ENCODE results near the gene RET. TPM values are rescaled to one million over a fixed set of nuclear protein-coding genes. Genes with fewer than 3 reads are reported as not detected.

The RET gene
- total RNA-seq, 4 donors from 2014 or later = 0.51 to 1.2 (median 0.62) TPM

DNA sequence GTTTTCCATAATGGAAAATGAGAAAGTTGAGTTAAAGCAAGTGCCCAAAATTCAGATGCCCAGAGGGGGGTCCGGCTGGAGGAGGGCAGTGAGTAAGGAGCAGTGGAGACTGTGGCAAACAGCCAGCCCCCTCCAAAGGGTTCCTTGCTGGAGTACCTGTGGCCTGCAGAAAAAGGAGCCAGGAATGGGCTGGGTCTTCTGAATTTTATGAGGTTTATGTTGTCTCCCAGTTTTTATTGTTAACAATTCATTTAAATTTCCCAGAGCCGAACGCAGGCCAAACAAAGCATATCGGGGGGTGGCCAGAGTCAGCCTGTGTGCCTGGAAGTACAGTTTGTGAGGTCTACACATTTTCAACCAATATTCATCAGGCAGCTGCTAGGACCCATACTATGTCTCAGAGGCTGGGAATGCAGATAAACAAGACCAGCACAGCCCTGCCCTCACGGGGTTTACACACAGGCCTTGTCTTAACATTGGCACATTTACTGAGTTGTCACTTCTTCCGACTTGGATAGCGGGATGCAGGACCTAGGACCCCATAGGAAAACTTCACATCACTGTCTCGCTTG, 48.5 kb downstream of the RET start:
- H3K27me3 ChIP-seq = no peaks in the 10 kb centered on the region
- no peaks in the 10 kb centered on the region for H3K4me1 ChIP-seq
- intact Hi-C loops (cut with DNase I; ENCODE audit: low total_unique reads) = no loop called here
- no peak for DNase-seq
- no peak overlapping the region for H3K4me3 ChIP-seq
- no peak for TF ChIP-seq POLR2A (IDR thresholded peaks at IDR 0.05)
- TF ChIP-seq, protein P1, sequence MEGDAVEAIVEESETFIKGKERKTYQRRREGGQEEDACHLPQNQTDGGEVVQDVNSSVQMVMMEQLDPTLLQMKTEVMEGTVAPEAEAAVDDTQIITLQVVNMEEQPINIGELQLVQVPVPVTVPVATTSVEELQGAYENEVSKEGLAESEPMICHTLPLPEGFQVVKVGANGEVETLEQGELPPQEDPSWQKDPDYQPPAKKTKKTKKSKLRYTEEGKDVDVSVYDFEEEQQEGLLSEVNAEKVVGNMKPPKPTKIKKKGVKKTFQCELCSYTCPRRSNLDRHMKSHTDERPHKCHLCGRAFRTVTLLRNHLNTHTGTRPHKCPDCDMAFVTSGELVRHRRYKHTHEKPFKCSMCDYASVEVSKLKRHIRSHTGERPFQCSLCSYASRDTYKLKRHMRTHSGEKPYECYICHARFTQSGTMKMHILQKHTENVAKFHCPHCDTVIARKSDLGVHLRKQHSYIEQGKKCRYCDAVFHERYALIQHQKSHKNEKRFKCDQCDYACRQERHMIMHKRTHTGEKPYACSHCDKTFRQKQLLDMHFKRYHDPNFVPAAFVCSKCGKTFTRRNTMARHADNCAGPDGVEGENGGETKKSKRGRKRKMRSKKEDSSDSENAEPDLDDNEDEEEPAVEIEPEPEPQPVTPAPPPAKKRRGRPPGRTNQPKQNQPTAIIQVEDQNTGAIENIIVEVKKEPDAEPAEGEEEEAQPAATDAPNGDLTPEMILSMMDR (IDR thresholded peaks at IDR 0.05 in 4 of 5, conservative IDR thresholded peaks at IDR 0.05 in 1 of 5) = no peak
- no peaks in the 10 kb centered on the region for H3K36me3 ChIP-seq
- no peaks in the 10 kb centered on the region for H3K9me3 ChIP-seq
- H3K27ac ChIP-seq = no peak overlapping the region
- no peak for ATAC-seq
- in situ Hi-C loops (cut with MboI; ENCODE audit: low sequenced_read_pairs in 4 of 4) = no loop called here

DNA sequence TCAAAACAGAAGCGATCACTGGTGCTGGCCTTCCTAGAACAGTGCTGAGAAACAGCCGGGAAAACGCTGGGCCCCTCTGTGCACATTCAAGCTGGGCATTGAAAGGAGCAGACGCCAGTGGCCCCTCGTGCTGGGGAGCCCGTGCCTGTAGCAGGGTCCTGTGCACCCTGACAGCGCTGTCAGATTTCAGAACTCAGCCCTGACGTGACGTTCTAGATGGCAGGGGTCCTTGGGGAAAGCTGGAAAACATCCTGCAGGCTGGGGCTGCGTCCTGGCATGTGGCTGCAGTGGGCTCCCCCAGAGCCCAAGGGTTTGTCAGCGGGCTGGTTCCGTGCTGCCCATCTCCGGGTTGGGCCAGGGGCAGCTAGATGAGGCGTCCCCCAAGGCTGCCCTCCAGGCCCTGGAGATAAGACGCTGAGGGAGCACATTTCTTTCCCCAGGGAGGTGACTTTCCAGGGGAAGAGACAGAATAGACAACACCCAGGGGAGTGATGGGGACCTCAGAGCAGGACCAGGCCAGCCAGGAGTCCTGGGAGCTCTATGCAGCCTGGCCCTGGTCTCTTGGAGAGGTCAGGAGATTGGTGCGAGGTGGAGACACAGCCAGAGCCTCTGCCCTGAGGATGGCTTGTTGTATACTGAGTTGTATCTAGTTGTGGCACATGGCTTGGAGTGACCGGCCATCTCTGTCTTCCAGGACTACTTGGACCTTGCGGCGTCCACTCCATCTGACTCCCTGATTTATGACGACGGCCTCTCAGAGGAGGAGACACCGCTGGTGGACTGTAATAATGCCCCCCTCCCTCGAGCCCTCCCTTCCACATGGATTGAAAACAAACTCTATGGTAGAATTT, 49.2 kb downstream of the RET start:
- Histone ChIP-seq H3K27ac (no peak overlapping the region), H3K9me3 (no peaks in the 10 kb centered on the region), H3K4me3 (no peak overlapping the region), H3K4me1 (no peaks in the 10 kb centered on the region), H3K36me3 (no peaks in the 10 kb centered on the region), H3K27me3 (no peaks in the 10 kb centered on the region)
- in situ Hi-C loops (cut with MboI; ENCODE audit: low sequenced_read_pairs in 4 of 4) = no loop called here
- no peak for DNase-seq
- TF ChIP-seq, protein P1 (IDR thresholded peaks at IDR 0.05 in 4 of 5, conservative IDR thresholded peaks at IDR 0.05 in 1 of 5) = no peak
- TF ChIP-seq POLR2A (IDR thresholded peaks at IDR 0.05) = no peak
- intact Hi-C loops (cut with DNase I; ENCODE audit: low total_unique reads) = no loop called here
- no peak for ATAC-seq

DNA sequence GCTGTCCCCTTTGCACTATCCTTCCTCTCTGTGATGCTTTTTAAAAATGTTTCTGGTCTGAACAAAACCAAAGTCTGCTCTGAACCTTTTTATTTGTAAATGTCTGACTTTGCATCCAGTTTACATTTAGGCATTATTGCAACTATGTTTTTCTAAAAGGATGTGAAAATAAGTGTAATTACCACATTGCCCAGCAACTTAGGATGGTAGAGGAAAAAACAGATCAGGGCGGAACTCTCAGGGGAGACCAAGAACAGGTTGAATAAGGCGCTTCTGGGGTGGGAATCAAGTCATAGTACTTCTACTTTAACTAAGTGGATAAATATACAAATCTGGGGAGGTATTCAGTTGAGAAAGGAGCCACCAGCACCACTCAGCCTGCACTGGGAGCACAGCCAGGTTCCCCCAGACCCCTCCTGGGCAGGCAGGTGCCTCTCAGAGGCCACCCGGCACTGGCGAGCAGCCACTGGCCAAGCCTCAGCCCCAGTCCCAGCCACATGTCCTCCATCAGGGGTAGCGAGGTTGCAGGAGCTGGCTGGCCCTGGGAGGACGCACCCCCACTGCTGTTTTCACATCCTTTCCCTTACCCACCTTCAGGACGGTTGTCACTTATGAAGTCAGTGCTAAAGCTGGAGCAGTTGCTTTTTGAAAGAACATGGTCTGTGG, 50.0 kb downstream of the RET start:
- no peak for DNase-seq

DNA sequence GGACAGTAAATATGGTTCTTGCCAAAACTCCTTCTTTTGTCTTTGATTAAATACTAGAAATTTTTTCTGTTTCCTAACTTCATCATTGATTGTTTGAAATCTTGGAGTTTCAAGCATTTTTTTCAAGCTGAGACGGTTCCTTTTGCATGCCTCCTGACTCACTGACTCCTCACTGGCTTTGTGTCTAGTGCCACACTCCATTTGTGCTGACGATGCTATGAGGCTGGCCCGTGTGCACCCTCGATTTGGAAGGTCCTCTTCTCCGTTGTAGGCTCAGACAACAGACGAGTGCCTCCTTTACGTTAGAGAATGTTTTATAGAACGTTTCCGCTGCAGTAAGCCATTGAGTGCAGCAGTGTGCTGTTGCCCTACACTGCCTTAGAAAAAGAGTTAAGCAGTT, 50.6 kb downstream of the RET start:
- Histone ChIP-seq H3K9me3 (no peaks in the 10 kb centered on the region), H3K27ac (no peak overlapping the region), H3K27me3 (no peaks in the 10 kb centered on the region), H3K4me3 (no peak overlapping the region), H3K4me1 (no peaks in the 10 kb centered on the region), H3K36me3 (no peaks in the 10 kb centered on the region)
- in situ Hi-C loops (cut with MboI; ENCODE audit: low sequenced_read_pairs in 4 of 4) (no loop called here), intact Hi-C loops (cut with DNase I; ENCODE audit: low total_unique reads) (no loop called here)
- no peak for DNase-seq
- TF ChIP-seq, protein P1 (IDR thresholded peaks at IDR 0.05 in 4 of 5, conservative IDR thresholded peaks at IDR 0.05 in 1 of 5) = no peak
- no peak for TF ChIP-seq POLR2A (IDR thresholded peaks at IDR 0.05)
- no peak for ATAC-seq

More for the DNA sequence above, 50.0 kb downstream of the RET start:
- Histone ChIP-seq H3K27ac (no peak overlapping the region), H3K36me3 (no peaks in the 10 kb centered on the region), H3K4me1 (no peaks in the 10 kb centered on the region), H3K27me3 (no peaks in the 10 kb centered on the region), H3K9me3 (no peaks in the 10 kb centered on the region), H3K4me3 (no peak overlapping the region)
- intact Hi-C loops (cut with DNase I; ENCODE audit: low total_unique reads) = no loop called here
- in situ Hi-C loops (cut with MboI; ENCODE audit: low sequenced_read_pairs in 4 of 4) = no loop called here
- TF ChIP-seq, protein P1 (IDR thresholded peaks at IDR 0.05 in 4 of 5, conservative IDR thresholded peaks at IDR 0.05 in 1 of 5) = no peak
- TF ChIP-seq POLR2A (IDR thresholded peaks at IDR 0.05) = no peak
- ATAC-seq = no peak
